H9 (cell line): Measurements from ENCODE around the gene DKK3. TPM values are rescaled to one million over a fixed set of nuclear protein-coding genes. Genes with fewer than 3 reads are reported as not detected.

Experiments
- DNase-seq: peaks from one replicate; pipeline ENCODE4 v3.0.0-alpha.2; 2017
- H2AFZ ChIP-seq: one replicate; pipeline ENCODE4 v1.6.1; 2013; ENCODE audit warnings: mild to moderate bottlenecking, low read length, control low read depth, moderate library complexity
- H2AK5ac ChIP-seq: 2 replicates; pipeline ENCODE4 v1.6.1; 2013; ENCODE audit warnings: low read length, control low read depth, mixed read lengths; ENCODE audit not compliant: insufficient read length
- H2BK120ac ChIP-seq: one replicate; pipeline ENCODE4 v1.6.1; 2013; ENCODE audit warnings: low read depth, mild to moderate bottlenecking, low read length, control low read depth, inconsistent platforms; ENCODE audit not compliant: poor library complexity, severe bottlenecking
- H2BK12ac ChIP-seq: 2 replicates; pipeline ENCODE4 v1.6.1; 2013; ENCODE audit warnings: low read length, control low read depth, mixed read lengths, low read depth; ENCODE audit not compliant: insufficient read length
- H2BK15ac ChIP-seq: 2 replicates; pipeline ENCODE4 v1.6.1; 2013; ENCODE audit warnings: low read depth, low read length, control low read depth
- H2BK20ac ChIP-seq: one replicate; pipeline ENCODE4 v1.6.1; 2013; ENCODE audit warnings: low read depth, mild to moderate bottlenecking, low read length, control low read depth, inconsistent platforms; ENCODE audit not compliant: poor library complexity, severe bottlenecking
- H2BK5ac ChIP-seq: 2 replicates; pipeline ENCODE4 v1.6.1; 2013; ENCODE audit warnings: low read length, control low read depth, mixed read lengths; ENCODE audit not compliant: insufficient read length
- H3K14ac ChIP-seq: 2 replicates; pipeline ENCODE4 v1.6.1; 2013; ENCODE audit warnings: low read length, control low read depth; ENCODE audit not compliant: insufficient read depth
- H3K18ac ChIP-seq: 2 replicates; pipeline ENCODE4 v1.6.1; 2013; ENCODE audit warnings: low read depth, mild to moderate bottlenecking, mixed read lengths, low read length, control low read depth; ENCODE audit not compliant: insufficient read length
- H3K23ac ChIP-seq: 2 replicates; pipeline ENCODE4 v1.6.1; 2013; ENCODE audit warnings: low read length, control low read depth, mixed read lengths, low read depth; ENCODE audit not compliant: insufficient read length
- H3K23me2 ChIP-seq: 2 replicates; pipeline ENCODE4 v1.6.1; 2013; ENCODE audit warnings: low read depth, mild to moderate bottlenecking, mixed read lengths, low read length, control low read depth; ENCODE audit not compliant: insufficient read length, poor library complexity, severe bottlenecking
- H3K27ac ChIP-seq: 2 replicates; pipeline ENCODE4 v1.5.1; 2013; ENCODE audit warnings: low read length, control low read depth, mixed read lengths, low read depth; ENCODE audit not compliant: insufficient read length
- H3K27me3 ChIP-seq: 2 replicates; pipeline ENCODE4 v1.6.1; 2013; ENCODE audit warnings: low read length, control low read depth, inconsistent platforms; ENCODE audit not compliant: insufficient read depth
- H3K4ac ChIP-seq: 2 replicates; pipeline ENCODE4 v1.6.1; 2013; ENCODE audit warnings: low read depth, mild to moderate bottlenecking, control low read depth, inconsistent platforms, low read length, moderate library complexity
- H3K4me1 ChIP-seq: 2 replicates; pipeline ENCODE4 v1.6.1; 2013; ENCODE audit warnings: low read length, control low read depth, inconsistent platforms; ENCODE audit not compliant: insufficient read depth
- H3K4me2 ChIP-seq: 2 replicates; pipeline ENCODE4 v1.6.1; 2013; ENCODE audit warnings: low read length, control low read depth, mixed read lengths; ENCODE audit not compliant: insufficient read length, insufficient read depth
- H3K56ac ChIP-seq: 2 replicates; pipeline ENCODE4 v1.6.1; 2013; ENCODE audit warnings: low read depth, mild to moderate bottlenecking, mixed read lengths, low read length, control low read depth; ENCODE audit not compliant: insufficient read length
- H3K79me1 ChIP-seq: 2 replicates; pipeline ENCODE4 v1.6.1; 2013; ENCODE audit warnings: low read depth, mild to moderate bottlenecking, moderate library complexity, low read length, control low read depth, inconsistent platforms; ENCODE audit not compliant: insufficient read depth, poor library complexity, severe bottlenecking
- H3K79me2 ChIP-seq: 2 replicates; pipeline ENCODE4 v1.6.1; 2013; ENCODE audit warnings: low read length, control low read depth, inconsistent platforms; ENCODE audit not compliant: insufficient read depth
- H3K9ac ChIP-seq: 2 replicates; pipeline ENCODE4 v1.6.1; 2013; ENCODE audit warnings: low read length, control low read depth, mixed read lengths; ENCODE audit not compliant: insufficient read length; ENCODE audit errors: extremely low read depth
- H3K9me3 ChIP-seq: one replicate; pipeline ENCODE4 v1.6.1; 2013; ENCODE audit warnings: low read depth, low read length, inconsistent platforms; ENCODE audit not compliant: control insufficient read depth
- H3T11ph ChIP-seq: one replicate; pipeline ENCODE4 v1.6.1; 2013; ENCODE audit warnings: mild to moderate bottlenecking, low read length, control low read depth, inconsistent platforms
- H4K20me1 ChIP-seq: one replicate; pipeline ENCODE4 v1.6.1; 2013; ENCODE audit not compliant: control insufficient read depth, insufficient read length, insufficient read depth
- H4K5ac ChIP-seq: 2 replicates; pipeline ENCODE4 v1.6.1; 2013; ENCODE audit warnings: low read depth, mild to moderate bottlenecking, mixed read lengths, low read length, control low read depth; ENCODE audit not compliant: insufficient read length
- H4K8ac ChIP-seq: replicated peaks from 2 replicates; pipeline ENCODE4 v1.6.1; 2013; ENCODE audit warnings: low read length, control low read depth, mixed read lengths, low read depth; ENCODE audit not compliant: insufficient read length
- H4K91ac ChIP-seq: 2 replicates; pipeline ENCODE4 v1.6.1; 2013; ENCODE audit warnings: low read depth, mild to moderate bottlenecking, moderate library complexity, mixed read lengths, low read length, control low read depth; ENCODE audit not compliant: insufficient read length
- H3K27ac Mint-ChIP-seq, 3 experiments: 2 replicates in 2 of 3; 3 replicates in 1 of 3; pipeline ENCODE4 v1.8.0; 2020 to 2021; ENCODE audit warnings: mixed read lengths in 3 of 3, mild to moderate bottlenecking in 1 of 3, moderate library complexity in 1 of 3
- H3K27me3 Mint-ChIP-seq: 2 replicates; pipeline ENCODE4 v1.8.0; 2021; ENCODE audit warnings: low read depth, mild to moderate bottlenecking, moderate library complexity, mixed read lengths
- H3K36me3 Mint-ChIP-seq, 3 experiments: 2 replicates in 2 of 3; 3 replicates in 1 of 3; pipeline ENCODE4 v1.8.0; 2020 to 2021; ENCODE audit warnings: low read depth in 3 of 3, mixed read lengths in 3 of 3; ENCODE audit not compliant: insufficient read depth in 1 of 3
- H3K4me1 Mint-ChIP-seq, 2 experiments: 2 replicates each; pipeline ENCODE4 v1.8.0; 2020; ENCODE audit warnings: mixed read lengths in 2 of 2
- H3K4me3 Mint-ChIP-seq, 2 experiments: 2 replicates in 1 of 2; 3 replicates in 1 of 2; pipeline ENCODE4 v1.8.0; 2020 to 2021; ENCODE audit warnings: mild to moderate bottlenecking in 2 of 2, mixed read lengths in 2 of 2, moderate library complexity in 1 of 2
- H3K9me3 Mint-ChIP-seq, 2 experiments: 2 replicates in 1 of 2; 3 replicates in 1 of 2; pipeline ENCODE4 v1.8.0; 2020; ENCODE audit warnings: mild to moderate bottlenecking in 2 of 2, mixed read lengths in 2 of 2, moderate library complexity in 1 of 2
- whole genome bisulfite sequencing: extraction: QIAGEN DNeasy Blood & Tissue Kit; methylation state at CpG from one replicate; pipeline ENCODE4 v1.1.7; 2013; ENCODE audit warnings: missing lambda C conversion rate, low lambda C conversion rate, mixed read lengths; ENCODE audit not compliant: insufficient read length; ENCODE audit errors: extremely low coverage; 5-methylcytosine and 5-hydroxymethylcytosine counted together
- total RNA-seq: library from RNA; stranded (reverse); gene quantifications from 2 replicates; pipeline ENCODE4 v1.2.1, GENCODE V29; 2021
- TF ChIP-seq, protein P1 (sequence below): fragments of 200-600 bp; sonication (generic); conservative IDR thresholded peaks from 3 replicates; pipeline ENCODE4 v1.8.0; 2021; ENCODE audit warnings: antibody characterized with exemption, mild to moderate bottlenecking

The DKK3 gene
- total RNA-seq, 1 experiment from 2014 or later, result 17.1 TPM

DNA sequence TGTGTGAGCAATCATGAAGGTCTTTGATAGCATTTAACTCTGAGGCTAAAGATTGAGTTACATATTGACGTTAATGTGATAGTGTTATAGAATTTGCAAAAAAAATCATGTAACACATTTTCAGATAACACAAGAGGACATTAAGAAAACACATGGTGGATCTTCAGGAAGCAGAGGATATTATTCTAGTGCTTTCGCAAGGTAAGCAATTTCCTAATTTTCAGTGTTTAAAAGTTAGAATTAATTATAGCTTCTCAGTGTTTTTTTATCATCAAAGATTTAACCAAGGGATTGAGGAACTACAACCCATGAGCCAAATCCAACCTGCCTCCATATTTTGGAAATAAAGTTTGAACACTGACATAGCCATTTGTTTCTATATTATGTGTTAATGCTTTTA, 78.5 kb downstream of the DKK3 start:
- Mint-ChIP-seq H3K4me3 (no peak overlapping the region), H3K4me1 (no peaks in the 10 kb centered on the region), H3K36me3 (peaks cover 27 to 50% (median 35%) of the 10 kb centered on the region in 3 experiments), H3K27me3 (no peaks in the 10 kb centered on the region), H3K27ac (no peak overlapping the region), H3K9me3 (peaks cover 0 to 7% of the 10 kb centered on the region in 2 experiments; a peak in 2 of 5 replicates)
- H4K5ac ChIP-seq, result no peak overlapping the region
- no peak overlapping the region for H3K14ac ChIP-seq
- H4K20me1 ChIP-seq, result no peaks in the 10 kb centered on the region
- WGBS, result no CpG with 5 or more reads among the region's 2 CpGs
- no peak for DNase-seq
- H2BK120ac ChIP-seq, result no peak overlapping the region
- no peak overlapping the region for H2AFZ ChIP-seq
- no peak overlapping the region for H3T11ph ChIP-seq
- H2BK5ac ChIP-seq, result no peak overlapping the region
- H2BK12ac ChIP-seq, result no peak overlapping the region
- no peak overlapping the region for H2AK5ac ChIP-seq
- H4K8ac ChIP-seq, result no peak overlapping the region
- H3K9ac ChIP-seq, result no peak overlapping the region
- TF ChIP-seq, protein P1, sequence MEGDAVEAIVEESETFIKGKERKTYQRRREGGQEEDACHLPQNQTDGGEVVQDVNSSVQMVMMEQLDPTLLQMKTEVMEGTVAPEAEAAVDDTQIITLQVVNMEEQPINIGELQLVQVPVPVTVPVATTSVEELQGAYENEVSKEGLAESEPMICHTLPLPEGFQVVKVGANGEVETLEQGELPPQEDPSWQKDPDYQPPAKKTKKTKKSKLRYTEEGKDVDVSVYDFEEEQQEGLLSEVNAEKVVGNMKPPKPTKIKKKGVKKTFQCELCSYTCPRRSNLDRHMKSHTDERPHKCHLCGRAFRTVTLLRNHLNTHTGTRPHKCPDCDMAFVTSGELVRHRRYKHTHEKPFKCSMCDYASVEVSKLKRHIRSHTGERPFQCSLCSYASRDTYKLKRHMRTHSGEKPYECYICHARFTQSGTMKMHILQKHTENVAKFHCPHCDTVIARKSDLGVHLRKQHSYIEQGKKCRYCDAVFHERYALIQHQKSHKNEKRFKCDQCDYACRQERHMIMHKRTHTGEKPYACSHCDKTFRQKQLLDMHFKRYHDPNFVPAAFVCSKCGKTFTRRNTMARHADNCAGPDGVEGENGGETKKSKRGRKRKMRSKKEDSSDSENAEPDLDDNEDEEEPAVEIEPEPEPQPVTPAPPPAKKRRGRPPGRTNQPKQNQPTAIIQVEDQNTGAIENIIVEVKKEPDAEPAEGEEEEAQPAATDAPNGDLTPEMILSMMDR, result no peak
- no peak overlapping the region for H3K18ac ChIP-seq
- no peak overlapping the region for H3K23ac ChIP-seq
- no peak overlapping the region for H3K56ac ChIP-seq
- H3K79me2 ChIP-seq, result no peaks in the 10 kb centered on the region
- no peak overlapping the region for H2BK15ac ChIP-seq
- H3K23me2 ChIP-seq, result no peaks in the 10 kb centered on the region
- H3K27me3 ChIP-seq, result no peaks in the 10 kb centered on the region
- H3K27ac ChIP-seq, result no peak overlapping the region
- H3K4me2 ChIP-seq, result no peak overlapping the region
- H3K9me3 ChIP-seq, result no peaks in the 10 kb centered on the region
- no peaks in the 10 kb centered on the region for H3K4me1 ChIP-seq
- no peaks in the 10 kb centered on the region for H3K79me1 ChIP-seq
- H2BK20ac ChIP-seq, result no peak overlapping the region
- no peak overlapping the region for H3K4ac ChIP-seq
- no peak overlapping the region for H4K91ac ChIP-seq
